IMR-90 (cell line): Measurements from ENCODE around the gene KCP. TPM values are rescaled to one million over a fixed set of nuclear protein-coding genes. Genes with fewer than 3 reads are reported as not detected.

Experiments used
- ATAC-seq: fragments of 200-7000 bp; cut with Tn5 transposase; 2 replicates; pipeline ENCODE4 v1.9.1; 2020; ENCODE audit warnings: low read depth, mild to moderate bottlenecking, moderate library complexity
- BruUV-seq: library from RNA; stranded (reverse); fragments of 400-500 nt; replicated peaks from 2 replicates; lab custom pipeline; 2021; lab: Mats Ljungman, UMichigan
- CTCF ChIA-PET: fragments of 300-600 bp; formaldehyde crosslinking; extraction: SDS; loops from one replicate; lab custom pipeline; 2021; ENCODE audit warnings: antibody characterized with exemption; lab: Yijun Ruan, JAX
- POLR2A ChIA-PET: fragments of 300-600 bp; sonication (Branson Sonifier 250); formaldehyde crosslinking; loops from one replicate; lab custom pipeline; 2022; ENCODE audit warnings: antibody characterized with exemption; ENCODE audit not compliant: unreplicated experiment; lab: Charles Lee
- DNase-seq: peaks from one replicate; pipeline ENCODE4 v3.0.0; 2013
- H2AFZ ChIP-seq: replicated peaks from 2 replicates; pipeline ENCODE3; 2013; ENCODE audit warnings: low read length, mild to moderate bottlenecking; ENCODE audit not compliant: poor library complexity
- H2AK5ac ChIP-seq: 2 replicates; pipeline ENCODE4 v1.6.1; 2013; ENCODE audit warnings: low read depth, low read length, inconsistent platforms
- H2AK9ac ChIP-seq: replicated peaks from 2 replicates; pipeline ENCODE3; 2013; ENCODE audit warnings: mild to moderate bottlenecking, low read depth, low read length, moderate library complexity; ENCODE audit not compliant: poor library complexity
- H2BK120ac ChIP-seq: 2 replicates; pipeline ENCODE4 v1.6.1; 2013; ENCODE audit warnings: low read depth, low read length, inconsistent platforms
- H2BK15ac ChIP-seq: 3 replicates; pipeline ENCODE4 v1.6.1; 2013; ENCODE audit warnings: low read depth, low read length, inconsistent platforms
- H2BK20ac ChIP-seq: 2 replicates; pipeline ENCODE4 v1.6.1; 2013; ENCODE audit warnings: low read depth, mild to moderate bottlenecking, inconsistent platforms, low read length, moderate library complexity
- H2BK5ac ChIP-seq: 2 replicates; pipeline ENCODE4 v1.6.1; 2013; ENCODE audit warnings: mild to moderate bottlenecking, low read depth, low read length, inconsistent platforms; ENCODE audit not compliant: poor library complexity, severe bottlenecking
- H3K14ac ChIP-seq: replicated peaks from 2 replicates; pipeline ENCODE4 v1.6.1; 2013; ENCODE audit warnings: low read depth, low read length, inconsistent platforms
- H3K18ac ChIP-seq: 2 replicates; pipeline ENCODE4 v1.6.1; 2013; ENCODE audit warnings: low read depth, low read length, control low read depth
- H3K23ac ChIP-seq: 2 replicates; pipeline ENCODE4 v1.6.1; 2013; ENCODE audit warnings: low read depth, low read length, inconsistent platforms
- H3K27ac ChIP-seq: 2 replicates; pipeline ENCODE4 v1.5.1; 2013; ENCODE audit warnings: mild to moderate bottlenecking, control low read depth, low read length; ENCODE audit not compliant: insufficient read depth
- H3K27me3 ChIP-seq: 2 replicates; pipeline ENCODE4 v1.6.1; 2013; ENCODE audit warnings: low read length; ENCODE audit not compliant: control insufficient read depth, insufficient read depth
- H3K36me3 ChIP-seq: 2 replicates; pipeline ENCODE4 v1.6.1; 2013; ENCODE audit warnings: low read length, mixed read lengths; ENCODE audit not compliant: control insufficient read depth, insufficient read depth
- H3K4ac ChIP-seq: 2 replicates; pipeline ENCODE4 v1.6.1; 2013; ENCODE audit warnings: low read depth, low read length, inconsistent platforms
- H3K4me1 ChIP-seq: 2 replicates; pipeline ENCODE4 v1.6.1; 2013; ENCODE audit warnings: low read length, mixed read lengths; ENCODE audit not compliant: control insufficient read depth, insufficient read depth
- H3K4me2 ChIP-seq: 2 replicates; pipeline ENCODE4 v1.6.1; 2013; ENCODE audit warnings: low read depth, mild to moderate bottlenecking, control low read depth, low read length, moderate library complexity
- H3K4me3 ChIP-seq: 2 replicates; pipeline ENCODE4 v1.5.1; 2013; ENCODE audit warnings: low read depth, mild to moderate bottlenecking, control low read depth, low read length, moderate library complexity; ENCODE audit not compliant: insufficient read depth
- H3K56ac ChIP-seq: 2 replicates; pipeline ENCODE4 v1.6.1; 2013; ENCODE audit warnings: low read length, inconsistent platforms; ENCODE audit not compliant: insufficient read depth; ENCODE audit errors: extremely low read depth
- H3K79me1 ChIP-seq, 2 experiments: 2 replicates each; pipeline ENCODE4 v1.6.1; 2013; ENCODE audit warnings: low read length in 2 of 2, inconsistent platforms in 1 of 2, low read depth in 1 of 2
- H3K9ac ChIP-seq: 2 replicates; pipeline ENCODE4 v1.6.1; 2013; ENCODE audit warnings: low read depth, low read length, control low read depth
- H3K9me1 ChIP-seq: 2 replicates; pipeline ENCODE4 v1.6.1; 2013; ENCODE audit warnings: low read length, inconsistent platforms; ENCODE audit not compliant: insufficient read depth
- H3K9me3 ChIP-seq: 2 replicates; pipeline ENCODE4 v1.6.1; 2013; ENCODE audit warnings: low read length; ENCODE audit not compliant: control insufficient read depth, insufficient read depth
- H4K20me1 ChIP-seq: 2 replicates; pipeline ENCODE4 v1.6.1; 2013; ENCODE audit warnings: low read length, inconsistent platforms; ENCODE audit not compliant: insufficient read depth
- H4K5ac ChIP-seq: 2 replicates; pipeline ENCODE4 v1.6.1; 2013; ENCODE audit warnings: mild to moderate bottlenecking, low read depth, low read length, control low read depth
- H4K8ac ChIP-seq, 2 experiments: 2 replicates each; pipeline ENCODE4 v1.6.1; 2013; ENCODE audit warnings: low read depth in 2 of 2, low read length in 2 of 2, control low read depth in 1 of 2, inconsistent platforms in 1 of 2
- H4K91ac ChIP-seq: 2 replicates; pipeline ENCODE4 v1.6.1; 2013; ENCODE audit warnings: low read depth, low read length, inconsistent platforms; ENCODE audit not compliant: insufficient read depth
- FOS ChIP-seq: fragments of 150-350 bp; IDR thresholded peaks from 2 replicates; pipeline ENCODE4 v1.6.1; 2016; ENCODE audit warnings: low read depth, low read length
- RFX5 ChIP-seq: IDR thresholded peaks from 2 replicates; pipeline ENCODE4 v1.8.0; 2012; ENCODE audit warnings: low read depth, mild to moderate bottlenecking, low read length, moderate library complexity
- WGBS, 2 experiments: methylation state at CpG; one replicate each; pipeline versions ENCODE4 v1.1.5 to v1.1.7; 2013; ENCODE audit warnings: missing lambda C conversion rate in 2 of 2; ENCODE audit not compliant: insufficient read length in 1 of 2; ENCODE audit errors: extremely low coverage in 2 of 2; 5-methylcytosine and 5-hydroxymethylcytosine counted together
- dilution Hi-C: fragments of 300-500 bp; cut with HindIII; formaldehyde crosslinking; loops from one replicate; pipeline ENCODE4 v1.14.3; 2018; ENCODE audit warnings: low sequenced_read_pairs; ENCODE audit not compliant: unreplicated experiment
- in situ Hi-C: fragments of 300-500 bp; cut with MboI; formaldehyde crosslinking; loops from 3 replicates; pipeline ENCODE4 v1.14.3; 2019; ENCODE audit warnings: low sequenced_read_pairs, inconsistent platforms, mixed read lengths
- intact Hi-C: fragments of 100-400 bp; cut with micrococcal nuclease; formaldehyde crosslinking; loops from 2 replicates; pipeline ENCODE4 v1.10.0; 2022
- polyA plus RNA-seq, 3 experiments: library from polyadenylated mRNA; depleted of rRNA; stranded (reverse); fragments of >200 nt; gene quantifications; 2 replicates each; pipeline ENCODE4 v1.2.3, GENCODE V29; 2012; ENCODE audit warnings: low replicate concordance in 1 of 3
- total RNA-seq: library from RNA; depleted of rRNA; stranded (reverse); fragments of >200 nt; gene quantifications from 2 replicates; pipeline ENCODE4 v1.2.3, GENCODE V29; 2012

The KCP gene
- total and polyA plus RNA-seq, 2 of the 4 experiments (the other 2 are of a cell fraction), result 0.03 TPM; not detected in 1

GRCh38 chr7:128940494-128941322 is 30.2 kb upstream of the KCP start (continued):
- TF ChIP-seq FOS, result no peak

- no peaks in the 10 kb centered on the region; the same call in 1 of the 2 replicates for H4K20me1 ChIP-seq
- no peak overlapping the region for H2BK15ac ChIP-seq
- H3K4ac ChIP-seq, result no peak overlapping the region
- no peak overlapping the region for H4K5ac ChIP-seq
- no peak overlapping the region for H3K4me3 ChIP-seq
- H3K79me1 ChIP-seq, result no peaks in the 10 kb centered on the region
- no peak overlapping the region for H3K9ac ChIP-seq
- H3K56ac ChIP-seq, result no peak overlapping the region
- no peaks in the 10 kb centered on the region; the same call in 1 of the 2 replicates for H3K4me1 ChIP-seq
- no peak overlapping the region for H2BK20ac ChIP-seq
- H2BK120ac ChIP-seq, result no peak overlapping the region
- no peak overlapping the region for H3K23ac ChIP-seq
- H3K9me1 ChIP-seq, result no peaks in the 10 kb centered on the region
- DNase-seq (no peak), ATAC-seq (no peak)
- no peak overlapping the region for H4K8ac ChIP-seq
- H4K91ac ChIP-seq, result no peak overlapping the region
- peaks cover 65% of the 10 kb centered on the region for H3K27me3 ChIP-seq
- intact Hi-C loops (no loop called here), dilution Hi-C loops (no loop called here), in situ Hi-C loops (no loop called here)
- POLR2A ChIA-PET, result no interaction called here
- H3K18ac ChIP-seq, result no peak overlapping the region
- 52% methylated on average over 10 of the region's 18 CpGs; no CpG with 5 or more reads in 1 of the 2 experiments for WGBS, 2 experiments
- no peak overlapping the region for H3K14ac ChIP-seq
- H2AK5ac ChIP-seq, result no peak overlapping the region
- no peak overlapping the region for H2BK5ac ChIP-seq
- peak overlapping the region; percentile 51 for H2AFZ ChIP-seq
- no peaks in the 10 kb centered on the region for H3K9me3 ChIP-seq
- H3K4me2 ChIP-seq, result no peak overlapping the region
- CTCF ChIA-PET, result no interaction called here
- H3K27ac ChIP-seq, result no peak overlapping the region
- H2AK9ac ChIP-seq, result no peak overlapping the region
- no TSS peak for BruUV-seq
- no peak for TF ChIP-seq RFX5
- no peak for TF ChIP-seq FOS
- H3K36me3 ChIP-seq, result no peaks in the 10 kb centered on the region
Measured at GRCh38 chr7:128939861-128940410, 29.4 kb upstream of the KCP start.
